GM19240 (cell line): ENCODE measurements around the gene CHDH.

Experiments used
- DNase-seq: peaks from one replicate; pipeline ENCODE4 v3.0.0; 2011; ENCODE audit warnings: low spot score; ENCODE audit not compliant: insufficient read length

Gene CHDH, protein sequence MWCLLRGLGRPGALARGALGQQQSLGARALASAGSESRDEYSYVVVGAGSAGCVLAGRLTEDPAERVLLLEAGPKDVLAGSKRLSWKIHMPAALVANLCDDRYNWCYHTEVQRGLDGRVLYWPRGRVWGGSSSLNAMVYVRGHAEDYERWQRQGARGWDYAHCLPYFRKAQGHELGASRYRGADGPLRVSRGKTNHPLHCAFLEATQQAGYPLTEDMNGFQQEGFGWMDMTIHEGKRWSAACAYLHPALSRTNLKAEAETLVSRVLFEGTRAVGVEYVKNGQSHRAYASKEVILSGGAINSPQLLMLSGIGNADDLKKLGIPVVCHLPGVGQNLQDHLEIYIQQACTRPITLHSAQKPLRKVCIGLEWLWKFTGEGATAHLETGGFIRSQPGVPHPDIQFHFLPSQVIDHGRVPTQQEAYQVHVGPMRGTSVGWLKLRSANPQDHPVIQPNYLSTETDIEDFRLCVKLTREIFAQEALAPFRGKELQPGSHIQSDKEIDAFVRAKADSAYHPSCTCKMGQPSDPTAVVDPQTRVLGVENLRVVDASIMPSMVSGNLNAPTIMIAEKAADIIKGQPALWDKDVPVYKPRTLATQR

DNA sequence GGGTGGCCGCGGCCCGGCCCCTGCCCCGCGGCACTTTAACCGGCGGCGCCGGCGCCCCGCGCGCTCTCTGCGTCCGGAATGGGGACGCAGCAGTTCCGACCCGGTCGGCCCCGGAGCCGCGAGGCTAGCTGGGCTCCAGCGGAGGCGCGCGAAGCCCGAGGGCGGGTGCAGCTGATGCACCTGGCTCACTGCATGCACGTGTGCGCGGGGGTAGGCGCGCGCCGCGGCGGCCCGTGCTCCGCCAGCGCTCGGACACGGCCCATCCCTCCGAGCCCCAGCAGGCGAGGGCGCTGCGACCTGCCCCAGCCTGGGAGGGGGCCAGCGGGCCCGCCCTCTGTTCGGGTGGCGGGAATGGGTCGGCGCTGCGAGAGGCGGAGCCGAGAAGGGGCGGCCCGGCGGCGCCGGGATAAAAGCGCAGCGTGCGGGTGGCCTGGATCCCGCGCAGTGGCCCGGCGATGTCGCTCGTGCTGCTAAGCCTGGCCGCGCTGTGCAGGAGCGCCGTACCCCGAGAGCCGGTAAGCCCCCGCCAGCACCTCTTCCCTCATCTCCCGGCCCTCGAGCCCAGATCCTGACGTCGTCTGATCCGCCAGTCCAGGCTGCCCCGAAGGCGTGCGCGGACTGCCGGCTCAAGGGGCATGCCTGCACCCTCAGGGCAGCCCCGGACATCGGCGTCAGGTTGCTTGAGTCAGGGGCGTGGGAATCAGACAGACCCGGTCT lies at the start of gene CHDH, which contains the start of gene IL17RB:
Gene CHDH (minus strand): TSS at position 286 of the 717 bp plus-strand sequence. CDS start 22,411 bp downstream, outside the sequence.
Gene IL17RB (plus strand): TSS at position 435 of the 717 bp plus-strand sequence. CDS start 21 bp downstream, at position 456.
- DNase-seq, result no peak

DNA sequence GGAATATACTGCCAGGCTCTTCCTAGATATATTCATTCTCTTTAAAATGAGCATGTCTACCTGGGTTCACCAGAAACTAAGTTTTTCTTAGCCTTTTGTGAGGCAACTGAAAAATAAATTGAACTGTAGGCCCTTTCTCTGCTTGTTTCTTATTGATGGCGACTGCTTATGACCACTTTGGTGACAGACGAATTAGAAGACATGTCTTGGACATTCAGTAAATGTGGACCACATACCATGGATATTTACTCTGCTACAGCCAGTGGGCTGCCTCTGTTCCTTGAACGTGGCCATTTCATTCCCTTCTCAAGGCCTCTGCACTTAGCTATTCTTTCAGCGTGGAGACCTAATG lies 46.0 kb upstream of the CHDH start:
- DNase-seq, result no peak

GRCh38 chr3:53891497-53892285 lies 45.5 kb upstream of the CHDH start, which contains the start of gene SELENOK:
TSS of gene SELENOK (minus strand) at chr3:53891859.
- peak; percentile 62 for DNase-seq

DNA sequence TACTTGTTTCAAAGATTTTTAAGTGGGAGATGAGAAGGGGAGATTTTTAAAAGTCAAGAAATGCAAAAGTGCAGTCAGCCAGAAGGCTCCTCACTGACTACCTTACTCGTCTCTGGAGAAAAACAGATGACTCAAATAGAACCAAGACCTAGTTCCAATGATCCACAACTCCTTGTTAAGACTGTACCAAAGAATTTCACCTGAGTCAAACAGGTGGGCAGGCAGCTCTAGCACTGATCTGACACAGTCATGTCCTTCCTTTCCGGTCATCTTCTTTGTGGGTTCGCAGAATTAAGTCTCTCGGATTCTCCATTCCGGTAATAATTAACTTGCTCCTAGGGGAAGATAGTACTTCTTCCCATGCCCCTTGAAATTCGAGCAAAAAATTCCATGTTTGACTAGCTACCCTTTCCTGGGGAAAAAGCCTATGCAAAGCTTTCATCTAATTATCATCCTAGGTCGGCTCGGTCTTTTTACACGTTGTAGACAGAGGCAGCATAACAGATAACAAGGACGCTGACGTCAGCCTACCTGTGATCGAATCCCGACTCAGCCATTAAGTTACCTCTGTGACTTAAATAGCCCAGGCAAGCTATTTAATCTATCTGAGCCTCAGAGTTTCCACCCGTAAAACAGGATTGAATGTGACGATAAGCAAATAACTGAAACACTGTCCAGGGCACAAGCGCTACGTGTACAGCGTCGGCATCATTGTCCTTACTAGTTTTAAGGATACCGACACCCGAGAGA lies 44.7 kb upstream of the CHDH start:
- DNase-seq, result no peak

DNA sequence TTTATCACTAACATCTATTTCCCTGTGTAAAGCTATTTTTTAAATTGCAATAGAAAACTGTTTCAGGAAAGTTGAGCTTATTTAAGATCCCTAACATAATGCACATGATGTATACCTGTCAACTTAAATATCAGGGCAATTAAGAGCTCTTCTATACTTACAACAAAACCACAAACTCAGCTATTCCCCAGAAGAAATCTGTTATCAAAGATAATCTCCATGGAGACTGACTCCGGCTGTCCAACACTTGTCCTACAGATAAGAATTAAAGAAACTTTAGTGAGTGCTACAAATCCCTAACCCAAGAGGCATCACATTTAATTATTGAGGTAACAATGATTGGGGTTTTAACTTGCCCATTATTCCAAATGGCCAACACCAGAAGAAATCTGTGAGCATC lies 42.0 kb upstream of the CHDH start:
- DNase-seq, result no peak

GRCh38 chr3:53887446-53887845 lies 41.2 kb upstream of the CHDH start:
- DNase-seq, result no peak

DNA sequence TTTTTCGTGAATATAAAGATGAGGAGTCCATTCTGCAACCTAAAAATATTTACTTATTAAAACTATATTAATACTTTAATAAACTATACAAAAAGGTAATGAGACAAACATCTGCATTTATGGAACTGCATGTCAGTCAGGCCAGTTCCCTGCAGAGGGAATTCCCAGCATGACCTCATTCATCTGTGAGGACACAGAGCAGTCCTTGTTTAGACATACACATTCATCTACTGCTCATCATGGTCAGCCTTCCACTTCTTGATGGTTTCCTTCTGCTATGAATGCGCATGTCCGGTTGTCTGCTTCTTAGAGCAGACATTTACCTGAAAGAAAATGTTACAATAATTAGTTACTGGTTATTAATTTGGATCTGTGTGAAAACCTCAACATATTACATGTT lies 39.0 kb upstream of the CHDH start:
- DNase-seq, result no peak

- no peak for DNase-seq
Observed at GRCh38 chr3:53884623-53885022, 38.4 kb upstream of the CHDH start.

GRCh38 chr3:53883008-53883407 lies 36.8 kb upstream of the CHDH start:
- DNase-seq, result no peak

GRCh38 chr3:53881691-53882593 lies 35.7 kb upstream of the CHDH start, which contains the start of gene ACTR8:
TSS of gene ACTR8 (minus strand) at chr3:53882152. CDS start at chr3:53882101, 51 bp downstream.
- DNase-seq, result peak; percentile 50

DNA sequence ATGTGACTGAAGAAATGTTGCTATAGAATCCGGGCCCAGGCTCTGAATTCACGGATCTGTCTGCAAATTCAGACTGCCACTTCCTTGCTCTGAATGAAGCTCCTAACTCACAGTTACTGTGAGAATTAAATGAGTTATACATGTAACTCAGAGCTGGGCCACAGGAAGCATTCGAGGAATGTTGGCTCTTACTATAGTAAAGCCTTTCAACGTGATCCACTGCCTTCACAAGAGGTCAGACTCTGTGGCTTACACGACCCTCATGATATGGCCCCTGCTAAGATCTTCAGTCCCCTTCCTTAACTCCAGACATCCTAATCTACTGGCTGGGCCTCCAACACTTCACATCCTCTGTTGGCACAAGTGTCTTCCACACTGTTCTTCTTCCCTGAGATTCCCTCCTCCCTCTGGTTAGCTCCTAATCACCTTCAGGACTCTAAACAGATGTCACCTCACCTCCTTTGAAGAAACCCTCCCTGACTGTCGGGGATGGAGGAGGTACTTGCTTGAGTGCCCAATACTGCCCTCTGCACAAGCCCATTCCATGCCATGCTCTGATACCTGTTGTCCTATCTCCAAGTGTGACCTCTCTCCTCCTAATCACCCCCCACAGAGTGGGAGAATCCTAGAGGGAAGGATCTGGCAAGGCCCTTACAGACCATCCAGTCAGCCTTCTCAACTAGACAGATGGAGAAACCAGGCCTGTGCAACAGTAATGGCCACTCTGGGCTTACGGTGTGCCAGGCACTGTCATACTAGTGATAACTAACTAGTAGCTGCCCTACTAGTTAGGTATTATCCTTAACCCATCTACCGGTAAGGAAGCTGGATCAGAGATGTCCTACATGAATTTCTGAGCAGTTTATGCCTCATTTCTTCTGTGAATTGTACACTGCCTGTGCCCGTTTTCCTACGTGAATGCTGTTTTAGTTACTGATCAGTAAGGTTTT lies 34.5 kb upstream of the CHDH start:
- DNase-seq, result no peak

- DNase-seq, result no peak
Observed at GRCh38 chr3:53865732-53866499, 19.7 kb upstream of the CHDH start.

GRCh38 chr3:53863145-53863544 lies 16.9 kb upstream of the CHDH start:
- no peak for DNase-seq

- DNase-seq, result no peak
Observed at GRCh38 chr3:53862241-53862640, 16.0 kb upstream of the CHDH start.

GRCh38 chr3:53860196-53860595 lies 14.0 kb upstream of the CHDH start:
- DNase-seq, result no peak

- DNase-seq, result no peak
Observed at GRCh38 chr3:53859178-53859577, 13.0 kb upstream of the CHDH start.

DNA sequence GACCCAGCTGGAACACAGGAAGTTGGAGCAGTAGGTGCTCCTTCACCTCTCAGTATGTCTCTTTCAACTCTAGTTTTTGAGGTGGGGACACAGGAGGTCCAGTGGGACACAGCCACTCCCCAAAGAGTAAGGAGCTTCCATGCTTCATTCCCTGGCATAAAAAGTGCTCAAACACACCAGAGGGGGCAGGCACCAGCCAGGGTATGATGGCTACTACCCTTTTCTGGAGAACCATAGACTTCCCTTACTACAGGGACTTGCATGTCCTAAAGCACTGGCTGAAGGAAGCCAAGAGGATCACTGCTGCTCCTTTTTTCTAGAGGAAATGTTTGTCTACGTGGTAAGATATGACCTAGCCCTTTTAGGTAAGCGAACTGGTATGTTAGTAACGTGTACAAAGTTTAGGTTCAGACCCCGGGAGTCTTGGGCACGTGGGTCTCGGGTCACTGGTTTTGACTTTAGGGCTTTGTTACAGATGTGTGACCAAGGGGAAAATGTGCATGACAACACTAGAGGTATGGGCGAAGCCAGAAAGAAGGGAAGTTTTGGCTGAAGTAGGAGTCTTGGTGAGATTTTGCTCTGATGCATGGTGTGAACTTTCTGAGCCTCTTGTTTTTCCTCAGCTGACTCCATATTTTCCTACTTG lies 12.0 kb upstream of the CHDH start:
- no peak for DNase-seq
